CD4-positive, CD25-positive, alpha-beta regulatory T cell (primary cell): ENCODE measurements around the gene FAM117B. TPM values are rescaled to one million over a fixed set of nuclear protein-coding genes. Genes with fewer than 3 reads are reported as not detected.
A peak's percentile ranks its signal among the peaks of the same experiment; 100 is the strongest.

Source experiments
- ATAC-seq, 2 donors: fragments of 150-1000 bp; cut with Tn5 transposase; one replicate each; pipeline ENCODE4 v1.10.0; 2021; ENCODE audit warnings: low read depth in 2 of 2, moderate number of reproducible peaks in 2 of 2, moderate library complexity in 1 of 2
- DNase-seq, 3 donors: peaks; one replicate each; pipeline versions ENCODE4 v3.0.0 to v3.0.0-alpha.2; 2012 to 2022; ENCODE audit warnings: mixed read lengths in 1 of 3
- H3K27ac ChIP-seq: one replicate; pipeline ENCODE4 v1.7.0; 2013; ENCODE audit warnings: mild to moderate bottlenecking, low read length; ENCODE audit not compliant: insufficient read depth, poor library complexity, severe bottlenecking
- H3K27me3 ChIP-seq: one replicate; pipeline ENCODE4 v1.7.0; 2013; ENCODE audit warnings: low read length; ENCODE audit not compliant: control insufficient read depth, insufficient read depth
- H3K36me3 ChIP-seq: one replicate; pipeline ENCODE4 v1.7.0; 2013; ENCODE audit warnings: mild to moderate bottlenecking, low read length, moderate library complexity; ENCODE audit not compliant: control insufficient read depth, insufficient read depth
- H3K4me1 ChIP-seq: 2 replicates; pipeline ENCODE4 v1.7.0; 2013; ENCODE audit warnings: mild to moderate bottlenecking, low read length; ENCODE audit not compliant: insufficient read depth, control insufficient read depth, poor library complexity, severe bottlenecking
- H3K4me3 ChIP-seq: one replicate; pipeline ENCODE4 v1.7.0; 2013; ENCODE audit warnings: low read depth, mild to moderate bottlenecking, low read length, moderate library complexity
- H3K9me3 ChIP-seq, 2 experiments: 1 replicate in 1 of 2; 2 replicates in 1 of 2; pipeline ENCODE4 v1.7.0; 2013; ENCODE audit warnings: low read length in 2 of 2, mild to moderate bottlenecking in 1 of 2, moderate library complexity in 1 of 2; ENCODE audit not compliant: control insufficient read depth in 2 of 2
- H3K27ac Mint-ChIP-seq, 3 donors: one replicate each; pipeline ENCODE4 v1.8.0; 2020 to 2022; ENCODE audit warnings: mild to moderate bottlenecking in 3 of 3, mixed read lengths in 3 of 3, moderate library complexity in 2 of 3
- H3K27me3 Mint-ChIP-seq: one replicate; pipeline ENCODE4 v1.8.0; 2022; ENCODE audit warnings: mild to moderate bottlenecking, mixed read lengths
- H3K36me3 Mint-ChIP-seq: one replicate; pipeline ENCODE4 v1.8.0; 2020; ENCODE audit warnings: mixed read lengths
- H3K4me1 Mint-ChIP-seq, 4 donors: one replicate each; pipeline ENCODE4 v1.8.0; 2020 to 2022; ENCODE audit warnings: mixed read lengths in 4 of 4, mild to moderate bottlenecking in 1 of 4
- H3K4me3 Mint-ChIP-seq, 4 donors: one replicate each; pipeline ENCODE4 v1.8.0; 2020 to 2022; ENCODE audit warnings: mild to moderate bottlenecking in 4 of 4, mixed read lengths in 4 of 4, moderate library complexity in 3 of 4
- H3K9me3 Mint-ChIP-seq, 7 donors: one replicate each; pipeline ENCODE4 v1.8.0; 2020 to 2022; ENCODE audit warnings: mixed read lengths in 7 of 7, mild to moderate bottlenecking in 3 of 7, moderate library complexity in 2 of 7
- polyA plus RNA-seq, 4 donors: library from polyadenylated mRNA; unstranded; fragments of 300-500 nt; fragmentation: Illumina TruSeq; gene quantifications; one replicate each; pipeline ENCODE4 v1.2.3, GENCODE V29; 2021
- total RNA-seq: library from RNA; stranded (reverse); gene quantifications from one replicate; pipeline ENCODE4 v1.2.3, GENCODE V29; 2022

FAM117B gene
- total and polyA plus RNA-seq, 5 donors from 2014 or later, result 4.8 to 17.8 (median 9.5) TPM

- ATAC-seq (no peak), DNase-seq (no peak)
- H3K9me3 Mint-ChIP-seq, result no peaks in the 10 kb centered on the region
- H3K4me1 Mint-ChIP-seq, result peaks cover 5 to 9% (median 7%) of the 10 kb centered on the region in 4 donors
- peaks cover 13% of the 10 kb centered on the region for H3K27me3 Mint-ChIP-seq
- H3K4me3 Mint-ChIP-seq, result no peak overlapping the region
- Histone ChIP-seq H3K9me3 (no peaks in the 10 kb centered on the region), H3K27ac (no peak overlapping the region), H3K4me3 (no peak overlapping the region), H3K36me3 (no peaks in the 10 kb centered on the region), H3K4me1 (no peaks in the 10 kb centered on the region), H3K27me3 (no peaks in the 10 kb centered on the region)
- H3K36me3 Mint-ChIP-seq, result no peaks in the 10 kb centered on the region
- H3K27ac Mint-ChIP-seq, result no peak overlapping the region
Measured at GRCh38 chr2:202605174-202605573, 29.6 kb upstream of the FAM117B start.

DNA sequence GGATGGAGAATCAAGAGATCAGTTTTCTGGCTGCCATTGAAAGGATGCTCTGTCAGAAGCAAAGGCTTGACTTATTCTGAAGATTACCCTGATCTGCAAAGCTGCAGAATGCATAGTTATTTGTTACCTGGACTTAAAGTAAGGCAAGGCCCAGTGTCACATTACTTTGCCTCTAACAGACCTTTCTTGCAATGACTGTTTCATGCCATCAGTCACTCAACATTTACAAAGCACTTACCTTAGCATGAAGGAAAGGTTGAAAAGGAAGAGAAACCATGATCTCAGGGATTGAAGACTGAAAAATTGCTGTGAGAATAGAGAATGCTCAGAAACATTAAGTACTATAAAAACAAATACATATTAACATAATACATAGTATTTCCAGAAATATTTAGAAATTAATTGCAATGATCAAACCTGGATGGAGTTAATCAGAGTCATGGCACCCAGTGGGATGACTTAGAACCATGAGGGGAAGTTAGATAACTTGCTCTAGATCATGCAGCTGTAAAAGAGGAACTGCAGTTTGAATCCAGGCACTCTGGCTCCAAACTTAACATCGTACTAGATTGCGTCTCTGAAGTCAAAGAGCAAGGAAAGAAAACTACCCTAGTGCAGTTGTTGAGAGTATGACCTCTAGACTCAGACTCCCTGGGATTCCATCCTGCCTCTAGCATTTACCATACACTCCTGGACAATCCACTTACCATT is 26.5 kb upstream of the FAM117B start:
- Histone ChIP-seq H3K27me3 (no peaks in the 10 kb centered on the region), H3K27ac (no peak overlapping the region), H3K4me1 (no peaks in the 10 kb centered on the region), H3K9me3 (no peaks in the 10 kb centered on the region), H3K4me3 (no peak overlapping the region), H3K36me3 (no peaks in the 10 kb centered on the region)
- H3K9me3 Mint-ChIP-seq, result no peaks in the 10 kb centered on the region
- DNase-seq, result no peak
- H3K27ac Mint-ChIP-seq, result no peak overlapping the region
- H3K36me3 Mint-ChIP-seq, result no peaks in the 10 kb centered on the region
- peaks cover 4% of the 10 kb centered on the region for H3K27me3 Mint-ChIP-seq
- ATAC-seq, result no peak
- peaks cover 5 to 11% (median 8%) of the 10 kb centered on the region in 4 donors for H3K4me1 Mint-ChIP-seq
- no peak overlapping the region for H3K4me3 Mint-ChIP-seq

DNA sequence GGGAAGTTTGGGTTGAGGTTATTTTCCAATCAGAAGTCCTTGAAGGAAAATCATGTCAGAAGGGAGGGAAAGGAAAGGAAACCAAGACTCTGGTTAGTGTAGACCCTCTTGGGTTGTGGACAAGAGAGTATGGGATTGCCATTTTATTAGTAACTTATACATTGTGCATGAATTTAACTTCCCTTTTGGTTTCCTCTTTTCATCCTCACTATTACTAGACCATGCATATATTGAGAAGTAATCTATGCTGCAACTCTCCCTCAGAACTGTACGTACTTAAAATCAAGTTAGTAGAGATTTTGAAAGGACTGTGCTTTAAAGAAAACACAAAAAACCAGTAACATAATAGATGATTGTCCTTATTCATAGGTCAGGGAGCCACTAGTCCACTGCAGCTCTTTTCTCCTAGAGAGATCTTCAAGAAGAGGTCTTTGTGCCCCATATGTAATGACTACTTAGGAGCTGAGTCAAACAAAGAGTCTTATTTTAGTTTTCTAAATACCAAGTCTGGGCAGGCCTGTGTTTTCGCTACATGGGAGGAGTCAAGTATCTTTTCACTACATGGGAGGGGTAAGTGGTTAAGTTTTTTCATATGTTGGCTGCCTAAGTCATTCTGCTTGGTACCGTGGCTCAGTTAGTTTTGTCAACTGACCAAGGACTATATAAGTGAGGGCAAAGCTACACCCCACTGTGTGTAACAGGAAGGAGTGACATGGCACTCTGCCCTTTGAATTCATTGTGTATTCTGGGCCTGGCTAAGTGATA is 25.2 kb upstream of the FAM117B start:
- no peak overlapping the region for H3K27ac ChIP-seq
- Mint-ChIP-seq H3K27ac (peak overlapping the region in 2 of 3 donors; percentile 9 to 38), H3K4me1 (peaks cover 5 to 11% (median 8%) of the 10 kb centered on the region in 4 donors)

GRCh38 chr2:202610380-202610779 is 24.4 kb upstream of the FAM117B start:
- H3K9me3 ChIP-seq, result no peaks in the 10 kb centered on the region
- Mint-ChIP-seq H3K9me3 (no peaks in the 10 kb centered on the region), H3K27me3 (peaks cover 4% of the 10 kb centered on the region), H3K27ac (no peak overlapping the region), H3K4me1 (peaks cover 5 to 11% (median 8%) of the 10 kb centered on the region in 4 donors), H3K36me3 (no peaks in the 10 kb centered on the region), H3K4me3 (no peak overlapping the region)
- no peaks in the 10 kb centered on the region for H3K27me3 ChIP-seq
- no peaks in the 10 kb centered on the region for H3K36me3 ChIP-seq
- ATAC-seq (no peak), DNase-seq (no peak)
- H3K27ac ChIP-seq, result no peak overlapping the region
- H3K4me3 ChIP-seq, result no peak overlapping the region
- H3K4me1 ChIP-seq, result no peaks in the 10 kb centered on the region

More for the DNA sequence above, 25.2 kb upstream of the FAM117B start:
- H3K9me3 Mint-ChIP-seq, result no peaks in the 10 kb centered on the region
- Histone ChIP-seq H3K36me3 (no peaks in the 10 kb centered on the region), H3K4me3 (no peak overlapping the region), H3K4me1 (no peaks in the 10 kb centered on the region), H3K27me3 (no peaks in the 10 kb centered on the region), H3K9me3 (no peaks in the 10 kb centered on the region)
- H3K36me3 Mint-ChIP-seq, result no peaks in the 10 kb centered on the region
- peak in 1 of 3 donors; percentile 59 for DNase-seq
- ATAC-seq, result no peak
- H3K4me3 Mint-ChIP-seq, result no peak overlapping the region
- H3K27me3 Mint-ChIP-seq, result peaks cover 4% of the 10 kb centered on the region

- Histone ChIP-seq H3K27ac (no peak overlapping the region), H3K4me1 (no peaks in the 10 kb centered on the region), H3K27me3 (no peaks in the 10 kb centered on the region), H3K9me3 (no peaks in the 10 kb centered on the region), H3K4me3 (no peak overlapping the region), H3K36me3 (no peaks in the 10 kb centered on the region)
- no peaks in the 10 kb centered on the region for H3K9me3 Mint-ChIP-seq
- H3K27me3 Mint-ChIP-seq, result peaks cover 4% of the 10 kb centered on the region
- no peak overlapping the region for H3K4me3 Mint-ChIP-seq
- peaks cover 5 to 11% (median 8%) of the 10 kb centered on the region in 4 donors for H3K4me1 Mint-ChIP-seq
- H3K27ac Mint-ChIP-seq, result no peak overlapping the region
- ATAC-seq (no peak), DNase-seq (no peak)
- H3K36me3 Mint-ChIP-seq, result no peaks in the 10 kb centered on the region
Measured at GRCh38 chr2:202612145-202612544, 22.6 kb upstream of the FAM117B start.

DNA sequence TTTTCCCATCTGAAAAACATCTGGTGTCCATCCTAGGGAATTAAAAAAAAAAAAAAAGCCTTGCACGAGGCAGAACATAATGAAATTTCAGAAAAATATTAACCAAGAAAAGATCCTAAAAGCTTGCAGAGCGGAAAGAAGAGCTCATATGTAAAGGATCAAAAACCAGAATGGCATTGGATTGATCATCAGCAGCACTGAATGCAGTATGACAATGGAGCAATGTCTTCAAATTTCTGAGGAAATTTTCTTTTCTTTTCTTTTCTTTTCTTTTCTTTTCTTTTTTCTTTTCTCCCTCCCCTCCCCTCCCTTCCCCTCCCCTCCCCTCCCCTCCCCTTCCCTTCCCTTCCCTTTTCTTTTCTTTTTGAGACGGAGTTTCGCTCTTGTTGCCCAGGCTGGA is 21.3 kb upstream of the FAM117B start:
- peaks cover 4% of the 10 kb centered on the region for H3K27me3 Mint-ChIP-seq
- Histone ChIP-seq H3K36me3 (no peaks in the 10 kb centered on the region), H3K4me1 (no peaks in the 10 kb centered on the region), H3K27me3 (no peaks in the 10 kb centered on the region), H3K4me3 (no peak overlapping the region), H3K27ac (no peak overlapping the region), H3K9me3 (no peaks in the 10 kb centered on the region)
- H3K4me1 Mint-ChIP-seq, result peaks cover 5 to 11% (median 8%) of the 10 kb centered on the region in 4 donors
- no peaks in the 10 kb centered on the region for H3K36me3 Mint-ChIP-seq
- DNase-seq (no peak), ATAC-seq (no peak)
- H3K4me3 Mint-ChIP-seq, result no peak overlapping the region
- no peak overlapping the region for H3K27ac Mint-ChIP-seq
- no peaks in the 10 kb centered on the region for H3K9me3 Mint-ChIP-seq

DNA sequence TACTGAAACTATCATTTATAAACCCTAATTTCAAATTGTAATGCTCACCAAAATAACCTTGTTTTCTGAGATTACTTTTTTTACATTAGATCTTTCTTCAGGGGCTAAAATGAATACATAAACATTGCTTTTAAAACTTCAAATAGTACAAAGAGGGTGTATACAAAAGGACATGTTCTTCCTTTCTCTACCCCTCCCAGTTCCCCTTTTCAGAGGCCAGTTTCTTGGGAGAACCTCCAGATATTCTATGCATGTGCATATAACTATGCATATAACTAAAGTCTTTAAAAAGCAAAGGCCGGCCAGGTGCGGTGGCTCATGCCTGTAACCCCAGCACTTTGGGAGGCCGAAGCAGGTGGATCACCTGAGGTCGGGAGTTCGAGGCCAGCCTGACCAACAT is 10.6 kb upstream of the FAM117B start:
- no peaks in the 10 kb centered on the region for H3K4me1 Mint-ChIP-seq
- no peaks in the 10 kb centered on the region for H3K9me3 ChIP-seq
- no peak overlapping the region for H3K4me3 ChIP-seq
- H3K27me3 ChIP-seq, result no peaks in the 10 kb centered on the region
- ATAC-seq (no peak), DNase-seq (no peak)
- no peaks in the 10 kb centered on the region for H3K9me3 Mint-ChIP-seq
- peaks cover 5% of the 10 kb centered on the region for H3K27me3 Mint-ChIP-seq
- no peak overlapping the region for H3K4me3 Mint-ChIP-seq
- H3K4me1 ChIP-seq, result peaks cover 7% of the 10 kb centered on the region
- H3K36me3 Mint-ChIP-seq, result no peaks in the 10 kb centered on the region
- H3K36me3 ChIP-seq, result no peaks in the 10 kb centered on the region
- H3K27ac ChIP-seq, result no peak overlapping the region
- no peak overlapping the region for H3K27ac Mint-ChIP-seq
